ENCODE measurements around the gene ELN.

The ELN gene

GRCh38 chr7:74051629-74052410 is 23.8 kb downstream of the ELN start:
- peak; percentile 48 for TF ChIP-seq CTCF (conservative IDR thresholded peaks at IDR 0.05; ENCODE audit: control insufficient read depth, insufficient read depth, low read depth, low read length)
- peak; percentile 22 for DNase-seq (ENCODE audit: low read depth)
- no peak overlapping the region for H3K4me3 ChIP-seq (ENCODE audit: control insufficient read depth, low read depth, low read length)

- TF ChIP-seq CTCF (conservative IDR thresholded peaks at IDR 0.05; ENCODE audit: control insufficient read depth, insufficient read depth, low read depth, low read length): no peak
- H3K4me3 ChIP-seq (ENCODE audit: control insufficient read depth, low read depth, low read length): no peak overlapping the region
- DNase-seq (ENCODE audit: low read depth): no peak
Measured at GRCh38 chr7:74052628-74053027, 24.7 kb downstream of the ELN start.

GRCh38 chr7:74053589-74054186 is 25.7 kb downstream of the ELN start:
- DNase-seq (ENCODE audit: low read depth): no peak
- no peak for TF ChIP-seq CTCF (conservative IDR thresholded peaks at IDR 0.05; ENCODE audit: control insufficient read depth, insufficient read depth, low read depth, low read length)
- no peak overlapping the region for H3K4me3 ChIP-seq (ENCODE audit: control insufficient read depth, low read depth, low read length)

GRCh38 chr7:74056096-74056915 is 28.3 kb downstream of the ELN start:
- no peak overlapping the region for H3K4me3 ChIP-seq (ENCODE audit: control insufficient read depth, low read depth, low read length)
- DNase-seq (ENCODE audit: low read depth): no peak
- TF ChIP-seq CTCF (conservative IDR thresholded peaks at IDR 0.05; ENCODE audit: control insufficient read depth, insufficient read depth, low read depth, low read length): no peak

- H3K4me3 ChIP-seq (ENCODE audit: control insufficient read depth, low read depth, low read length): no peak overlapping the region
- no peak for TF ChIP-seq CTCF (conservative IDR thresholded peaks at IDR 0.05; ENCODE audit: control insufficient read depth, insufficient read depth, low read depth, low read length)
Measured at GRCh38 chr7:74057216-74057925, 29.4 kb downstream of the ELN start.

GRCh38 chr7:74057987-74058386 is 30.0 kb downstream of the ELN start:
- no peak for TF ChIP-seq CTCF (conservative IDR thresholded peaks at IDR 0.05; ENCODE audit: control insufficient read depth, insufficient read depth, low read depth, low read length)
- DNase-seq (ENCODE audit: low read depth): no peak
- no peak overlapping the region for H3K4me3 ChIP-seq (ENCODE audit: control insufficient read depth, low read depth, low read length)

More at GRCh38 chr7:74057216-74057925, 29.4 kb downstream of the ELN start:
- DNase-seq (ENCODE audit: low read depth): no peak
